Measurements from ENCODE around the gene TNRC18.

- peak; percentile 34 for TF ChIP-seq POLR2A (IDR thresholded peaks at IDR 0.05; ENCODE audit: low read length)
- TF ChIP-seq GATA1 (IDR thresholded peaks at IDR 0.05; ENCODE audit: low read depth, low read length) = no peak
These were observed 5.7 kb upstream of the TNRC18 start for GRCh38 chr7:5429253-5429856.
